ENCODE results near the gene EML4. TPM values are rescaled to one million over a fixed set of nuclear protein-coding genes. Genes with fewer than 3 reads are reported as not detected.
A peak's percentile ranks its signal among the peaks of the same experiment; 100 is the strongest.

Gene EML4
- total RNA-seq, 1 donor from 2014 or later: 56.7 TPM

GRCh38 chr2:42197792-42198191 lies 28.6 kb downstream of the EML4 start:
- DNase-seq (ENCODE audit: low spot score): no peak
- H3K9me3 Mint-ChIP-seq: no peaks in the 10 kb centered on the region
- H3K27ac Mint-ChIP-seq: no peak overlapping the region
- H3K4me3 Mint-ChIP-seq: no peak overlapping the region
- peaks cover 16% of the 10 kb centered on the region for H3K36me3 Mint-ChIP-seq (ENCODE audit: low read depth)
- intact Hi-C loops (cut with micrococcal nuclease): loop anchor here (10.0 kb wide), 1 partner anchor 353 kb away; no protein-coding TSS in a partner anchor
- no peaks in the 10 kb centered on the region for H3K27me3 Mint-ChIP-seq (ENCODE audit: insufficient read depth)
- peaks cover 57% of the 10 kb centered on the region for H3K4me1 Mint-ChIP-seq (ENCODE audit: low read depth)

GRCh38 chr2:42198466-42198865 lies 29.3 kb downstream of the EML4 start:
- intact Hi-C loops (cut with micrococcal nuclease): loop anchor here (10.0 kb wide), 1 partner anchor 354 kb away; no protein-coding TSS in a partner anchor
- no peak overlapping the region for H3K4me3 Mint-ChIP-seq
- no peak for DNase-seq (ENCODE audit: low spot score)
- no peaks in the 10 kb centered on the region for H3K9me3 Mint-ChIP-seq
- no peak overlapping the region for H3K27ac Mint-ChIP-seq
- peaks cover 51% of the 10 kb centered on the region for H3K4me1 Mint-ChIP-seq (ENCODE audit: low read depth)
- peaks cover 16% of the 10 kb centered on the region for H3K36me3 Mint-ChIP-seq (ENCODE audit: low read depth)
- no peaks in the 10 kb centered on the region for H3K27me3 Mint-ChIP-seq (ENCODE audit: insufficient read depth)

GRCh38 chr2:42199002-42199401 lies 29.8 kb downstream of the EML4 start:
- Mint-ChIP-seq H3K27ac (peak overlapping the region; percentile 20), H3K9me3 (no peaks in the 10 kb centered on the region), H3K27me3 (ENCODE audit: insufficient read depth) (no peaks in the 10 kb centered on the region), H3K4me3 (no peak overlapping the region), H3K4me1 (ENCODE audit: low read depth) (peaks cover 45% of the 10 kb centered on the region), H3K36me3 (ENCODE audit: low read depth) (peaks cover 16% of the 10 kb centered on the region)
- no peak for DNase-seq (ENCODE audit: low spot score)
- intact Hi-C loops (cut with micrococcal nuclease): loop anchor here (10.0 kb wide), 1 partner anchor 354 kb away; no protein-coding TSS in a partner anchor

- Mint-ChIP-seq H3K27me3 (ENCODE audit: insufficient read depth) (no peaks in the 10 kb centered on the region), H3K4me1 (ENCODE audit: low read depth) (peaks cover 44% of the 10 kb centered on the region), H3K9me3 (no peaks in the 10 kb centered on the region), H3K4me3 (no peak overlapping the region), H3K27ac (no peak overlapping the region), H3K36me3 (ENCODE audit: low read depth) (peaks cover 16% of the 10 kb centered on the region)
- DNase-seq (ENCODE audit: low spot score): no peak
- intact Hi-C loops (cut with micrococcal nuclease): loop anchor here (10.0 kb wide), 1 partner anchor 355 kb away; no protein-coding TSS in a partner anchor
These were observed 30.5 kb downstream of the EML4 start for GRCh38 chr2:42199626-42200025.

- intact Hi-C loops (cut with micrococcal nuclease): no loop called here
- Mint-ChIP-seq H3K27ac (no peak overlapping the region), H3K4me1 (ENCODE audit: low read depth) (peaks cover 51% of the 10 kb centered on the region), H3K36me3 (ENCODE audit: low read depth) (peaks cover 16% of the 10 kb centered on the region), H3K9me3 (no peaks in the 10 kb centered on the region), H3K27me3 (ENCODE audit: insufficient read depth) (no peaks in the 10 kb centered on the region), H3K4me3 (no peak overlapping the region)
- DNase-seq (ENCODE audit: low spot score): no peak
These were observed 32.0 kb downstream of the EML4 start for GRCh38 chr2:42200926-42201855.

- intact Hi-C loops (cut with micrococcal nuclease): no loop called here
- Mint-ChIP-seq H3K4me1 (ENCODE audit: low read depth) (peaks cover 41% of the 10 kb centered on the region), H3K36me3 (ENCODE audit: low read depth) (peaks cover 16% of the 10 kb centered on the region), H3K4me3 (no peak overlapping the region), H3K27ac (no peak overlapping the region), H3K27me3 (ENCODE audit: insufficient read depth) (no peaks in the 10 kb centered on the region), H3K9me3 (no peaks in the 10 kb centered on the region)
- DNase-seq (ENCODE audit: low spot score): no peak
These were observed 33.5 kb downstream of the EML4 start for GRCh38 chr2:42202634-42203008.

GRCh38 chr2:42203792-42204191 lies 34.6 kb downstream of the EML4 start:
- peaks cover 7% of the 10 kb centered on the region for H3K36me3 Mint-ChIP-seq (ENCODE audit: low read depth)
- no peak overlapping the region for H3K27ac Mint-ChIP-seq
- no peaks in the 10 kb centered on the region for H3K27me3 Mint-ChIP-seq (ENCODE audit: insufficient read depth)
- DNase-seq (ENCODE audit: low spot score): no peak
- no peaks in the 10 kb centered on the region for H3K9me3 Mint-ChIP-seq
- H3K4me1 Mint-ChIP-seq (ENCODE audit: low read depth): peaks cover 31% of the 10 kb centered on the region
- intact Hi-C loops (cut with micrococcal nuclease): no loop called here
- H3K4me3 Mint-ChIP-seq: no peak overlapping the region

GRCh38 chr2:42205337-42205736 lies 36.2 kb downstream of the EML4 start:
- no peaks in the 10 kb centered on the region for H3K9me3 Mint-ChIP-seq
- peaks cover 4% of the 10 kb centered on the region for H3K36me3 Mint-ChIP-seq (ENCODE audit: low read depth)
- H3K4me1 Mint-ChIP-seq (ENCODE audit: low read depth): peaks cover 25% of the 10 kb centered on the region
- no peak overlapping the region for H3K27ac Mint-ChIP-seq
- no peak overlapping the region for H3K4me3 Mint-ChIP-seq
- intact Hi-C loops (cut with micrococcal nuclease): no loop called here
- H3K27me3 Mint-ChIP-seq (ENCODE audit: insufficient read depth): no peaks in the 10 kb centered on the region
- no peak for DNase-seq (ENCODE audit: low spot score)

GRCh38 chr2:42207826-42208225 lies 38.7 kb downstream of the EML4 start:
- Mint-ChIP-seq H3K36me3 (ENCODE audit: low read depth) (peaks cover 10% of the 10 kb centered on the region), H3K4me3 (no peak overlapping the region), H3K27me3 (ENCODE audit: insufficient read depth) (no peaks in the 10 kb centered on the region), H3K4me1 (ENCODE audit: low read depth) (peaks cover 30% of the 10 kb centered on the region), H3K27ac (no peak overlapping the region), H3K9me3 (no peaks in the 10 kb centered on the region)
- intact Hi-C loops (cut with micrococcal nuclease): no loop called here
- no peak for DNase-seq (ENCODE audit: low spot score)

GRCh38 chr2:42210203-42210602 lies 41.0 kb downstream of the EML4 start:
- no peaks in the 10 kb centered on the region for H3K9me3 Mint-ChIP-seq
- intact Hi-C loops (cut with micrococcal nuclease): no loop called here
- H3K27ac Mint-ChIP-seq: no peak overlapping the region
- H3K4me3 Mint-ChIP-seq: no peak overlapping the region
- H3K4me1 Mint-ChIP-seq (ENCODE audit: low read depth): peaks cover 27% of the 10 kb centered on the region
- no peaks in the 10 kb centered on the region for H3K27me3 Mint-ChIP-seq (ENCODE audit: insufficient read depth)
- no peak for DNase-seq (ENCODE audit: low spot score)
- H3K36me3 Mint-ChIP-seq (ENCODE audit: low read depth): peaks cover 14% of the 10 kb centered on the region

- no peak for DNase-seq (ENCODE audit: low spot score)
- intact Hi-C loops (cut with micrococcal nuclease): no loop called here
- H3K36me3 Mint-ChIP-seq (ENCODE audit: low read depth): peaks cover 14% of the 10 kb centered on the region
- H3K4me3 Mint-ChIP-seq: no peak overlapping the region
- H3K27me3 Mint-ChIP-seq (ENCODE audit: insufficient read depth): no peaks in the 10 kb centered on the region
- peaks cover 19% of the 10 kb centered on the region for H3K4me1 Mint-ChIP-seq (ENCODE audit: low read depth)
- H3K9me3 Mint-ChIP-seq: no peaks in the 10 kb centered on the region
- no peak overlapping the region for H3K27ac Mint-ChIP-seq
These were observed 42.1 kb downstream of the EML4 start for GRCh38 chr2:42211291-42211690.

GRCh38 chr2:42214669-42215068 lies 45.5 kb downstream of the EML4 start:
- Mint-ChIP-seq H3K4me3 (no peak overlapping the region), H3K4me1 (ENCODE audit: low read depth) (peaks cover 33% of the 10 kb centered on the region), H3K9me3 (no peaks in the 10 kb centered on the region), H3K27me3 (ENCODE audit: insufficient read depth) (no peaks in the 10 kb centered on the region), H3K27ac (no peak overlapping the region), H3K36me3 (ENCODE audit: low read depth) (peaks cover 17% of the 10 kb centered on the region)
- no peak for DNase-seq (ENCODE audit: low spot score)
- intact Hi-C loops (cut with micrococcal nuclease): no loop called here

GRCh38 chr2:42216694-42217093 lies 47.5 kb downstream of the EML4 start:
- Mint-ChIP-seq H3K4me3 (no peak overlapping the region), H3K27ac (no peak overlapping the region), H3K4me1 (ENCODE audit: low read depth) (peaks cover 30% of the 10 kb centered on the region), H3K36me3 (ENCODE audit: low read depth) (peaks cover 7% of the 10 kb centered on the region), H3K9me3 (no peaks in the 10 kb centered on the region), H3K27me3 (ENCODE audit: insufficient read depth) (no peaks in the 10 kb centered on the region)
- intact Hi-C loops (cut with micrococcal nuclease): no loop called here
- DNase-seq (ENCODE audit: low spot score): no peak
